ENCODE data around the gene TRPC4.

Gene TRPC4

GRCh38 chr13:37657134-37657533 is 212.4 kb downstream of the TRPC4 start:
- DNase-seq (ENCODE audit: low read depth) = peak; percentile 70

DNA sequence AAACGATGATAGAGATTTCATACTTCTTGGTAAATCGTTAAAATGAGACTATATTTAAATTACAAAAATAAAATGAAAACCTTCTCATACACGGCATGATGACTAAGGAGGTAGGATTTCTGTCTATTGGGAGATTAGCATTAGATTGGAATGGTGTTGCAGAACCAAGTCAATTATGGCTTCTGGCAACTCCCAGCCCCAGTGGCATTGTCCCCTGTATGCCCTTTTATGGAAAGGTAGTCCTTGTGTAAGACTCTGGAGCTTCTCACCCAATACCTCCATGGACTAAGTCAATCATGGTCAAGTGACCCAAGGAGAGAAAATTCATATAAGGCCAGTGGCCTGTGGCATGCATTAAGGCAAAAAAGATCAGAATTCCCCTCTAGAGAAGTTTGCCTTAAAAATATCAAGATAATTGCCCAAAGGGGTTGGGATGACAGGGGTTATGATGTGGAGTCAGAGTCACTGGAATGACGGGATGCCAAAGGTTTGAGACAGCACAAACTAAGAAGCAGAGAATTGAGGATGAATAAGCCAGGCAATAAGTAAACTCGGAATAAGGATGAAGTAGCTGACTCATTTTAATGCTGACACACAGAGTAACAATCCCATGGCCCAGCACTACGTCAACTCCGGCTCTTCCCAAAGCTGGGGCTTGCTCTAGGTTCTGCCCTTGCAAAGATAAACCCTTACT is 213.2 kb downstream of the TRPC4 start:
- peak; percentile 97 for DNase-seq (ENCODE audit: low read depth)

GRCh38 chr13:37652596-37652995 is 217.0 kb downstream of the TRPC4 start:
- no peak for DNase-seq (ENCODE audit: low read depth)

GRCh38 chr13:37651891-37652290 is 217.7 kb downstream of the TRPC4 start:
- no peak for DNase-seq (ENCODE audit: low read depth)

GRCh38 chr13:37648609-37649008 is 221.0 kb downstream of the TRPC4 start:
- peak; percentile 20 for DNase-seq (ENCODE audit: low read depth)

DNA sequence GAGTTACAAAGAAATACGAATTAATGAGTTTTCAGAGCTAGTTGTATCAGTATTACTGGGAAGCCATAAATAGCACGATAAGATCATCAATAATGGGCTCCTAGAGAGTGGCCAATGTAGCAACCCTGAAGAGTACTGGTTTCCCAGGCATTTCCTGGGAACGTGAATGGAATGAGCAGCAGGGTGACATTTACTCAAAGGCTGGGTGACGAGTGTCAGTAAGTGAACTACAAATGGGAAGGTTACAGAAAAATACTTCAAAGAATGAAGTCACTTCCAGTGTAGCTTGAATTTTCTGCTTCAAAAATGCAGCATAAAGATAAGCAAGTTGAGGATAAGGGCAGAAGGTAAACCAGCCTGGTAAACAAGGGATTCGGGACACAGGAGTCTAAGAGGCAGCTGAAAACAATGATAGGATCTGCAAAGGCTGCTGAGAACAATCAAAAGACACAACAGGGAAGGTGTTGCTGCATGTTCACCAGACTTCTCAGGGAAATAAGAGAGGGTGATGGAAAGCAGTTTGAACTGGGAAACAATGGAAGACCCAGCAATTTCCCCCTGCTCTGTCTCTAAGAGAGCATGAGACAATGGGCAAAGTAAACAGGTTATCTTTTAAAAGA is 222.4 kb downstream of the TRPC4 start:
- no peak for DNase-seq (ENCODE audit: low read depth)

DNA sequence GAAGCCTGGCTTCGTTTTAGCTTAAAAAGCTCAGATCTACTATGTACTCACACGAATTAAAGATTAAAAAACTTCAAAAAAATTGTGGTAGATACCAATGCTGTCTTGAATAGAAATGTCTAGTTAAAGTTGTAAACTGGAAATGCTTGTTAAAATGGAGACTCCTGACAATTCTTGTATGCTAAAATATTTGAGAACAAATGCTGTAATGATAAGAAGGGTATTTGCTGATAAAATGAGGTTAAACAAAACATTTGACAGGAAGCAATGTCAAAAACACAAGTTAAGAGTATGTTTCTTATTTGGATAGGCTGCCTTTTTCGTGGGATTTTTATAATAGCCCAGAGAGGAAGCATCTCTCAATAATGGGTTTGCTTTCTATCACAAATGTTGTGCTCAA is 223.0 kb downstream of the TRPC4 start:
- no peak for DNase-seq (ENCODE audit: low read depth)

DNA sequence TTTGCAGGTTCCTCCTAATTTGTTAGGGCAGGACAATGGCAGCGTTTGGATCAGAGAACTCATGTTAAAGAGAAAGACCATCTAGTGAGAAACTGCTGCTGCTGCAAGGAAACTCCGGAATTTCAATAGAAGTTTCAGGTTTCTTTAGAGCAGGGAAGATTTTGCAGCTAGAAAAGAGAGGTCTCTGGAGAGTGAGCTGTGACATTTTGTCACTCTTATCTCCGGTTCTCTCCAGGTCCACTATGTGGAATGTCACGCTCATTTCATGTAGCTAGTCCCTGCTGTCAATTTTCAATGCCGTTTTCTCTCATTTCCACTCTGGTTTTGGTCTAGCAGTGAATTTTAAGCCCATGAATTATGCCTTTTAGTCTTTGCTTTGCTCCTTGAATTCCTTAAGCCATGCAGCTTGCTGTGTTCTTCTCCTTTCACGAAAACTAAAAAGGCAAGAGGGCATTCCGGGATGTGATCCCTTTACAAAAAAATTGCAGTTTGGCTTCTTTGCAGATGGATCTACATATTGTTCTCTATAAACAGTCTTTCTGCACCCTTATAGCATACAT is 224.3 kb downstream of the TRPC4 start:
- no peak for DNase-seq (ENCODE audit: low read depth)

- no peak for DNase-seq (ENCODE audit: low read depth)
These were observed 228.2 kb downstream of the TRPC4 start for GRCh38 chr13:37641391-37641790.

DNA sequence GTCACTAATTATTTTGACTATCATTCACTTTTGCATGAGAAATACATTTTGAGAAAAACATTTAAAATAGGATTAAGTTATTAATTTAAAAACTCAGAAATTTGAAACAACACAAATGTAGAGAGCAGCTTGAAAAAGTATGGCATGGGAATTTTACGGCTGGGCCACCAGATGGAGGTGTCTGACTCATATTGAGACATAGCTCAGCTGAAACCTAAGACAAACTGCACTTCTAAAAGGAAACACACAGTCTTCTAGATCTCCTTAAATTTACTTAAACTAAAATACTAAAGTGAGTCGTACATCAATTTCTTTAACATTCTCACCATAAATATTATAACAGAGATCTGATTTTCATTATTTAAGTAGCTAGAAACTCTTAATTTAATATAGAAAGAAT is 229.1 kb downstream of the TRPC4 start:
- DNase-seq (ENCODE audit: low read depth) = no peak

DNA sequence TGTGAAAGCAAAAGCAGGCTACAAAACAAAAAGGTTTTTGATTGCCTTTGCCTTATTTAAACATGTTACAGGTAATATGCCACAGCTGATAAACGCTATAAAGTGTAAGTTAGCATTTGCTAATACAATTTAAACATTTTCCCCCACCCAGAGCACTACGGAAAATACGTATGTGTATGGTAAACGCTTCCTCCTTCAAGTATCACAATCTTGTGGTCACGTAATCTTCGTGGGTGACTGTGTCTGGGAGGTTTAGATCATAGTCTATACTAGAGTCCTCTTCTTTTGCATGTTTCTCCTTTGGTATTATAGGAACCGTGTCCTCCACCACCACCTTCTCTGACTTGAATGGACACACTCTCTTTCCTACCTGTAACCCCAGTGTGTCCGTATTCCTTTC is 232.9 kb downstream of the TRPC4 start:
- no peak for DNase-seq (ENCODE audit: low read depth)

GRCh38 chr13:37632294-37632693 is 237.3 kb downstream of the TRPC4 start:
- no peak for DNase-seq (ENCODE audit: low read depth)

- DNase-seq (ENCODE audit: low read depth) = no peak
These were observed 242.1 kb downstream of the TRPC4 start for GRCh38 chr13:37627428-37627827.

GRCh38 chr13:37621811-37622361 is 247.7 kb downstream of the TRPC4 start:
- no peak for DNase-seq (ENCODE audit: low read depth)

GRCh38 chr13:37618554-37618953 is 251.0 kb downstream of the TRPC4 start:
- DNase-seq (ENCODE audit: low read depth) = peak; percentile 65

GRCh38 chr13:37617173-37617572 is 252.4 kb downstream of the TRPC4 start:
- DNase-seq (ENCODE audit: low read depth) = peak; percentile 91

- no peak for DNase-seq (ENCODE audit: low read depth)
These were observed 253.4 kb downstream of the TRPC4 start for GRCh38 chr13:37616131-37616530.

DNA sequence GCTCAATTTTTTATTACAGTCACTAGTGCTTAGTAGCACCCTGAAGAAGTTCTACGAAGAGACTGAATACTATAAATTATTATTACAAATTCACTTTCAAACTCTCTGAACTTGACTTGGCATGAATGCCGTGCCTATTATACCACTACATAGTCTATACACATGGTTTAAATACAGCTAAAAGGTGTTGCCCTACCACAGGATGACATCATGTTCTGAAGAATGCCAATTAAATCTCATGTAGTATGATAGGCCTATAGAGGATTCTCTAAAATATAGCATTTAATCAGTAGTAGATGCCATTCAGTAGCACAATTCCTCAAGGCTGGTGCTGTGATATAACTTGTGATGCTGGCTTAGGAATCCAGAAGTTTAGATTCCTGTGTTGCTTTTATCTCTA is 254.3 kb downstream of the TRPC4 start:
- no peak for DNase-seq (ENCODE audit: low read depth)

- DNase-seq (ENCODE audit: low read depth) = no peak
These were observed 255.9 kb downstream of the TRPC4 start for GRCh38 chr13:37613638-37614037.

DNA sequence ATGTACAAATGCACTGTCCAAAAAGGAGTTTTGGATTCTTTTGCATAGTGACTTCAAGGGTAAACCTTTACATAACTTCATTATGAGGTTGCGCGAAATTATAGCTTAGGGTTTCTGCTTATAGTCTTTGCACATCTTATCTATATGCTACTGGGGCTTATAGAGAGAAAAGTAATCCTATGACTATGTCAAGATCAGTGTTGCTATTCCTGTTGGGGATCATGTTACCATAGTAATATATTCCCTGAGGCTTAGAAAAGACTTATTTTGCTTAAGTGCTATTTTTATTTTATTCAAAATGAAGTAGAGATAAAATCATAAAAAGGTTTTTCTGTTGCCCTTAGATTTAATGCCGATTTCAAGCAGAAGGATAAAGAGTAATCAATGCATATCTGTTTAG is 256.3 kb downstream of the TRPC4 start:
- DNase-seq (ENCODE audit: low read depth) = no peak

GRCh38 chr13:37608750-37609339 is 260.7 kb downstream of the TRPC4 start:
- no peak for DNase-seq (ENCODE audit: low read depth)

GRCh38 chr13:37602733-37603381 is 266.7 kb downstream of the TRPC4 start:
- DNase-seq (ENCODE audit: low read depth) = no peak

All from non-pigmented ciliary epithelial cell (primary cell).